Measurements from ENCODE around the gene TNS1. TPM values are rescaled to one million over a fixed set of nuclear protein-coding genes. Genes with fewer than 3 reads are reported as not detected.
A peak's percentile ranks its signal among the peaks of the same experiment; 100 is the strongest.

Gene TNS1
- total RNA-seq, 6 experiments from 2014 or later = 113 to 139 (median 126) TPM

DNA sequence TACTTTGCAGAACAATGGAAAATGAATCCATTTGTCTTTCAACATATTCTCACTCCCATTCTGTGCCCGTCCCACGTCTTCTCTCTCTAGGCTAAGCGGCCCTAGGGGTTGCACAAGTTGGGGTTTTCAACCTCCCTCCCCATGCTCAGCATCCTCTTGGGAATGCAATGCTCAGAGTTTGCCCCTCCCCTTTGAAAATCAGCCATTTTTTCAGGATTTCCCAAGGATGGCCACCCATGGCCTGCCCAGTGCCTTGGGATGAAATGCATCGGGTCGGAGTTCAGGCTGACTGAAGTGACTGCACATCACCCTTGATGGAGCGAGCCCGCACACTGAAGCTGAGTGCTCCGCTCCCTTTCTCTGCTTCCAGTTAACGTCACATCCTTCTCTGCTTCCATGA lies 87.9 kb downstream of the TNS1 start:
- DNase-seq = no peak
- no peaks in the 10 kb centered on the region for H3K9me3 Mint-ChIP-seq
- TF ChIP-seq CTCF (IDR thresholded peaks at IDR 0.05) = no peak

GRCh38 chr2:217914078-217914477 lies 88.7 kb downstream of the TNS1 start:
- no peak for DNase-seq
- Mint-ChIP-seq H3K9me3 (no peaks in the 10 kb centered on the region), H3K36me3 (ENCODE audit: low read depth) (peaks cover 32% of the 10 kb centered on the region), H3K4me3 (no peak overlapping the region), H3K27ac (peak overlapping the region; percentile 69), H3K4me1 (ENCODE audit: low read depth) (peaks cover 83% of the 10 kb centered on the region), H3K27me3 (ENCODE audit: insufficient read depth) (peaks cover 9% of the 10 kb centered on the region)
- no peak for TF ChIP-seq CTCF (IDR thresholded peaks at IDR 0.05)

More for the DNA sequence above, 87.9 kb downstream of the TNS1 start:
- peaks cover 32% of the 10 kb centered on the region for H3K36me3 Mint-ChIP-seq (ENCODE audit: low read depth)
- peak overlapping the region; percentile 27; the same call in 1 of the 2 replicates for H3K27ac Mint-ChIP-seq
- H3K4me3 Mint-ChIP-seq = no peak overlapping the region
- H3K27me3 Mint-ChIP-seq (ENCODE audit: insufficient read depth) = peaks cover 9% of the 10 kb centered on the region
- H3K4me1 Mint-ChIP-seq (ENCODE audit: low read depth) = peaks cover 84% of the 10 kb centered on the region

DNA sequence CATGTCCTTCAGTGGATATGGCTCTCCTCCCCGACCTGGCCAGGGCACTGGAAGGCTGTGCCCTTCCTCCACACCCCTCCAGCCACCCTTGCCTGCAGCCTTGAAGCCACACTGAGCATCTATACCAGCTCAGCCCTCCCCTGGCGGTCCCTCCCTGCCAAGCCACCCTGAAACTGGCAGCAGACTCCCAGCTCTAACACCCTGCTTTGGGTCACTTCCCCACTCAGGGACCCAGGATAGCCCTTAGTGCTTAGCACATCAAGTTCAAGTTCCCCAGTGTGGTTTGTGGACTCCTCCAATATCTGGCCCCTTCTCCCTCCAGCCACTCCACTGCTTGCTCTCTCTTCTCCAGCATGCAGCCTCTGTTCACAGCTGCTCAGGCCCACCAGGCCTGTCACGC lies 89.4 kb downstream of the TNS1 start:
- H3K27ac Mint-ChIP-seq = peak overlapping the region; percentile 69
- no peak for DNase-seq
- H3K9me3 Mint-ChIP-seq = no peaks in the 10 kb centered on the region
- peaks cover 9% of the 10 kb centered on the region for H3K27me3 Mint-ChIP-seq (ENCODE audit: insufficient read depth)
- H3K4me3 Mint-ChIP-seq = no peak overlapping the region
- no peak for TF ChIP-seq CTCF (IDR thresholded peaks at IDR 0.05)
- peaks cover 76% of the 10 kb centered on the region for H3K4me1 Mint-ChIP-seq (ENCODE audit: low read depth)
- H3K36me3 Mint-ChIP-seq (ENCODE audit: low read depth) = peaks cover 32% of the 10 kb centered on the region

- Mint-ChIP-seq H3K36me3 (ENCODE audit: low read depth) (peaks cover 26% of the 10 kb centered on the region), H3K4me3 (0 out of 2 replicates have a peak overlapping the region, but pooled peaks have one; percentile 1), H3K9me3 (no peaks in the 10 kb centered on the region), H3K27me3 (ENCODE audit: insufficient read depth) (peaks cover 12% of the 10 kb centered on the region), H3K4me1 (ENCODE audit: low read depth) (peaks cover 67% of the 10 kb centered on the region), H3K27ac (peak overlapping the region; percentile 77)
- no peak for TF ChIP-seq CTCF (IDR thresholded peaks at IDR 0.05)
- DNase-seq = no peak
Observed at GRCh38 chr2:217912098-217913024, 90.4 kb downstream of the TNS1 start.

DNA sequence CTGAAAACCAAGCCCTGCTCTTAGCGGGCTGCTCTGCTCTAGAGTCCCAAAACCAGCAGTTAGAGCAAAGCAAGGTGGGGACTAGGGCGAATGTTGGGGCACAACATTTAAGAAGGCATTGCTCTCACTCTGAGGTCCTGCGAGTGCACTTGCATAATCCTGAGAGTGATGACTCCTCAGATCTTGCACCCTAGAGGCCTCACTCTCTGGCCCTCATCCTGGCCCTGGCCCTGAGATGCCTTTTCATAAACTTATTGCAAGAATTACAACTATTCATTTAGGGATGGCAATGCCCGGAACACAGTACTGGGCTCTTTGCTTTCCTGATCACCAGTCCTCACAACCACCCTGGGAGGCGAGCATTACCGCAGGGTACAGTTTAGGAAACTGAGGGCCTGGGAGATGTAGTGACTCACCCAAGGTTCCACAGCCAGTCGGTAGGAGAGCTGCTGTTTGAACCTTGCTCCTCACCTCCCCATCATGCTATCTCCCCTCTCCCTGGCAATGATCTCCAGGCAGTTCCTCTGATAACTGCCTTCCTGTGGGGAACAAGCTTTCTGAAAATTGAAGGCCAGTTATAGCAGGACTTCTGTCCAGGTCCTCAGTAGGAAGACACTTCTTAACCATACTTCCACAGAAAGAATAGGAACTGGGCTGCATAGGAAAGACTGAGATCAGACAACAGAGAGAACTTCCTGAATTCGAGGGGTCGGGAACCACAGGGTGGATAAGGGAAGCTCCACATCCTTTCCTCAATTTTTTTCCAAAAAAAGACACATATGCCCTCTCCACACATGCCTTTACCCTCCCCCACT lies 91.3 kb downstream of the TNS1 start:
- Mint-ChIP-seq H3K4me1 (ENCODE audit: low read depth) (peaks cover 58% of the 10 kb centered on the region), H3K27ac (peak overlapping the region; percentile 77), H3K4me3 (peak overlapping the region; percentile 1; the same call in 1 of the 2 replicates), H3K27me3 (ENCODE audit: insufficient read depth) (peaks cover 14% of the 10 kb centered on the region), H3K36me3 (ENCODE audit: low read depth) (peaks cover 23% of the 10 kb centered on the region), H3K9me3 (no peaks in the 10 kb centered on the region)
- no peak for DNase-seq
- no peak for TF ChIP-seq CTCF (IDR thresholded peaks at IDR 0.05)

Measured in HFFc6 (cell line).